HEK293T (cell line): ENCODE results near the gene INPP5D.

Experiments used
- ARNT ChIP-seq: fragments of 450-650 bp; IDR thresholded peaks from 2 replicates; pipeline ENCODE4 v1.6.1; 2017; ENCODE audit warnings: mild to moderate bottlenecking
- BHLHE40 ChIP-seq: fragments of 450-650 bp; IDR thresholded peaks from 2 replicates; pipeline ENCODE4 v1.6.1; 2016; ENCODE audit warnings: mild to moderate bottlenecking, moderate library complexity, borderline replicate concordance
- ELF4 ChIP-seq: fragments of 450-650 bp; IDR thresholded peaks from 2 replicates; pipeline ENCODE4 v1.6.1; 2017; ENCODE audit warnings: antibody characterized with exemption
- FOXM1 ChIP-seq: fragments of 450-650 bp; IDR thresholded peaks from 2 replicates; pipeline ENCODE4 v1.6.1; 2017; ENCODE audit warnings: mild to moderate bottlenecking, borderline replicate concordance
- SP1 ChIP-seq: fragments of 450-650 bp; IDR thresholded peaks from 2 replicates; pipeline ENCODE4 v1.6.1; 2017
- SUZ12 ChIP-seq: fragments of 450-650 bp; IDR thresholded peaks from 2 replicates; pipeline ENCODE4 v1.6.1; 2016; ENCODE audit warnings: mild to moderate bottlenecking
- TARDBP ChIP-seq: fragments of 450-650 bp; IDR thresholded peaks from 2 replicates; pipeline ENCODE4 v1.6.1; 2016
- ZNF384 ChIP-seq: fragments of 450-650 bp; IDR thresholded peaks from 2 replicates; pipeline ENCODE4 v1.6.1; 2016
- TF ChIP-seq, protein P1 (sequence below): fragments of 450-650 bp; IDR thresholded peaks from 2 replicates; pipeline ENCODE4 v1.6.1; 2016

DNA sequence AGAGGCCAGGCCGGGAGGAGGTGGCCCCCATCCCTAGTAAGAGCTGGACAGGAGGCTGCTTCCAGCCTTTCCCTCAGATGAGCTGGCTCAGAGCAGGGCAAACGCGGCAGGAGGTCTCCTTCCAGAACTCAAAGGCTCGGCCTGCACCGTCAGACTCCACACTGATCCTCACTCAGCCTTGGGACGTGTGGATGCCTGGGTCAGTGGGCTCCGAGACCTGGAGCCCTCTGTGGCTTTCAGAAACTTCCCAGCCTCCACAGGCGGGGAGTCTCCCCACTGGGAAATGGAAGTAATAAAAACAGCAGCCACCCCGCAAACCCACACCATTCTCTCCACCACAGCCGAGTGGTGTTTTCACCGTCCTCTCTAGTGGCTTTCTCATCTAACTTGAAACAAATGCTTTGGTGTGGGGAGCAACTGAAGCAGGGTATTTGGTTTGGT lies 54.3 kb downstream of the INPP5D start:
- no peak for TF ChIP-seq BHLHE40
- TF ChIP-seq ELF4 = no peak
- TF ChIP-seq, protein P1, sequence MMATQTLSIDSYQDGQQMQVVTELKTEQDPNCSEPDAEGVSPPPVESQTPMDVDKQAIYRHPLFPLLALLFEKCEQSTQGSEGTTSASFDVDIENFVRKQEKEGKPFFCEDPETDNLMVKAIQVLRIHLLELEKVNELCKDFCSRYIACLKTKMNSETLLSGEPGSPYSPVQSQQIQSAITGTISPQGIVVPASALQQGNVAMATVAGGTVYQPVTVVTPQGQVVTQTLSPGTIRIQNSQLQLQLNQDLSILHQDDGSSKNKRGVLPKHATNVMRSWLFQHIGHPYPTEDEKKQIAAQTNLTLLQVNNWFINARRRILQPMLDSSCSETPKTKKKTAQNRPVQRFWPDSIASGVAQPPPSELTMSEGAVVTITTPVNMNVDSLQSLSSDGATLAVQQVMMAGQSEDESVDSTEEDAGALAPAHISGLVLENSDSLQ = no peak
- no peak for TF ChIP-seq FOXM1
- TF ChIP-seq SP1 = no peak
- TF ChIP-seq TARDBP = no peak
- TF ChIP-seq ZNF384 = no peak
- no peak for TF ChIP-seq ARNT
- TF ChIP-seq SUZ12 = no peak
